Activated T-helper 1 cell treated with Interleukin-2 at 50 U/mL for 16 hours (primary cell): Measurements from ENCODE around the gene ILDR2.
A peak's percentile ranks its signal among the peaks of the same experiment; 100 is the strongest.
"Not testable (repeated sequence)": the region's sequence is repeated elsewhere in the genome, so short reads cannot be mapped to it uniquely, and the experiment has no call there.

Experiments
- DNase-seq: peaks from one replicate; pipeline ENCODE4 v3.0.0-alpha.2; 2020; ENCODE audit warnings: low read depth

The ILDR2 gene

GRCh38 chr1:166884971-166885370, 90.4 kb downstream of the ILDR2 start:
- DNase-seq = no peak

GRCh38 chr1:166884040-166884642, 91.2 kb downstream of the ILDR2 start:
- DNase-seq = peak; percentile 1

DNA sequence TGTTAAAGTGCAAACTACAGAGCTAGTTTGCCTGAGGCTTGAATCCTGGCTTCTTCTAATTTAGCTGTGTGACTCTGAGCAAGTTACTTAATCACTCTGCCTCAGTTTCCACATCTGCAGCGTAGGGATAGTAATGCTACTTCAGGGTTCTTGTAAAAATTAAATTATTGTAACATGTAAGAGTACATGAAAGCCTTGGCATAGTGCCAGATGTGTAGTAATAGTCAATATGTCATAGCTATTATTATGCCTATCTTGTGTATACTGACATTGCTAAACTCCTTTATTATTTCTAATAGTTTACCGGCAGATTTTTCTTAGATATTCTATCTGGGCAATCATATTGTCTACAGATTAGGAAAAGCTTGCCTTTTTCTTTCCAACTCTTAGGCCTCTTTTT, 92.4 kb downstream of the ILDR2 start:
- DNase-seq = no peak

GRCh38 chr1:166878173-166878917, 97.0 kb downstream of the ILDR2 start:
- not testable (repeated sequence) for DNase-seq

GRCh38 chr1:166876540-166876838, 98.9 kb downstream of the ILDR2 start:
- no peak for DNase-seq

DNA sequence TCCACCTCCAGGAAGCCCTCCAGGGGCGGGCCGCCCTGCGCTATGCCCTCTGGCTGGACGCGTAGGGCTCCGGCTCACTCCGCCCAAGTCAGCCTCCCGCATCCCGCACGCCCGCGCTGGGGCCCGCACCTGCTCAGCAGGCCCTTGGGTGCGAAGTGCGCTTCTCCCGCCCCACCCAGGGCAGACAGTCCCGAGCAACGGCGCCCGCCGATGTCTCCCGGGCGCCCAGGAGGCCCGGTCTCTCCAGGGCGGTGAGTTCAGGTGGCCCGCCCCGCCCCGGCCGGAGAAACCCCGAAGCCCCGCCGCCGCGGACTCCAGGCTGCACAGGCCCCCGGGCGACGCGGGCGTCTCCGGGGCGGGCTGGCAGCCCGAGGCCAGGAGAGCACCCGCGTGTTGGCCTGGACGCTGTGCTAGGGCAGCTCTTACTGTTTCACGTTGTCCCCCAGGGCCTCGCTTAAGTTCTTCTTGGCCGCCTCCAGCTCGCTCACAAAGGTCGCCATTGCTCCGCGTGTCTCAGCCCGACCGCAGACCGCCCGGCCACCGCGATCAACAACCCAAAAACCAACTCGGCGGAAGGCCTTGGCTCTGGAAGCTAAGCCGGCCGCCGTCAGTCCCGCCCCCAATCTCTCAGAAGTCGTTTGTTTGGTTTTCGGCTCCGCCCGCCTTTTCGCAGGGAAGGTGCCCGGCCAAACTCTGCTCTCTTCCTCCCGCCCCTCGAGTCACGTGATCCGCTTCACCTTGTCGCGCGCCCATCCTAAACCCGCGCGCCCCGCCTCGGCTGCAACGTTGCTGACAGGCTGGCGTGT, 99.4 kb downstream of the ILDR2 start, which contains the start of gene TADA1:
TADA1 (minus strand) TSS at position 531 of the 806 bp plus-strand sequence; CDS start at position 500, 31 bp downstream.
- DNase-seq = peak; percentile 97

- DNase-seq = no peak
These were observed 100.0 kb downstream of the ILDR2 start for GRCh38 chr1:166875302-166875733.

DNA sequence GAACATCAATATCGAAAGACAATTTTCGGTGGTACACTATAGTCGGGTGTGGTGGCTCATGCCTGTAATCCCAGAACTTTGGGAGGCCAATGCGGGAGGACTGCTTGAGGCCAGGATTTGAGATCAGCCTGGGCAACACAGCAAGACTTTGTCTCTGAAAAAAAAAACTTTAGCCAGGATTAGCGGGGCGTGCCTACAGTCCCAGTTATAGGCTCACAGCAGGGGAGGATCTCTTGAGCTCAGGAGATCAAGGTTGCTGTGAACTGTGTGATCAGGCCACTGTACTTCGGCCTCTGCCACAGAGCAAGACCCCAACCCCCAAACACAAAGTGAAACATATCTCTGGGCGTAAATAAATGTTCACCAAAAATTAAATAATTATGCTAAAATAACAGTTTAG, 100.9 kb downstream of the ILDR2 start:
- DNase-seq = no peak

- DNase-seq = no peak
These were observed 104.8 kb downstream of the ILDR2 start for GRCh38 chr1:166870584-166870983.

DNA sequence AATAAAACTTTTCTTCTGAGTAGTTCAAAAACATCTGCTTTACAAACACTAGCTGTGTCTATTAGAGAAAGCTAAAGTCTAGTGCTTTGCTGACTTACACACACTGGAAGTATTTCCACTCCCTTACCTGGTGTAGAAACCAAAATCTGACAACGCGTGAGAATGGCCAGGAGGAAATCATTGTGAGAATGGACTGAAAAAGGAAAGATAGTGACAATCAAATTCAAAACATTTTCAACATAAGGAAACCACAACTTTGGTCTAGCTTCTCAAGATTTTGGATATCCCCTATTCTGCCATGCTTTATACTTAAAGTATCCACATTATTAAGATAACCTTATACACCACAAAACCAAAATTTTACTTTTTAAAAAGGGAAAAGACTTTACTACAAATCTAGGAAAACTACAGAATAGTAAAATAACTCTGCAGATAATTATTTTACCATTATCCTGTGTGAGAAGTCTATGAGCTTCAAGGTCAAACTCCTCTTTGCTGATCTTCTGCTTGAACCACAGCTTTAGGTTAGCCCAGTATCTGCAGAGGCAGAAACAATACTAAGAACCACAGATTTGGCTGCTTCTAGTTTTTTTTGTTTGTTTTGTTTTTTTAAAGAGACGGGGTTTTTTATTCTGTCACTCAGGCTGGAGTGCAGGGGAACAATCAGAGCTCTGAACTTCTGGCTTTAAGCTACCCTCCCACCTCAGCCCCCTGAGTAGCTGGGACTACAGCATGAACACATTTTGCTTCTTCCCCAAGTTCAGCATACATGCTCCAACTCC, 105.8 kb downstream of the ILDR2 start:
- no peak for DNase-seq

GRCh38 chr1:166868639-166869038, 106.7 kb downstream of the ILDR2 start:
- no peak for DNase-seq

GRCh38 chr1:166865926-166866325, 109.4 kb downstream of the ILDR2 start:
- DNase-seq = no peak

GRCh38 chr1:166859597-166859996, 115.7 kb downstream of the ILDR2 start:
- DNase-seq = no peak

DNA sequence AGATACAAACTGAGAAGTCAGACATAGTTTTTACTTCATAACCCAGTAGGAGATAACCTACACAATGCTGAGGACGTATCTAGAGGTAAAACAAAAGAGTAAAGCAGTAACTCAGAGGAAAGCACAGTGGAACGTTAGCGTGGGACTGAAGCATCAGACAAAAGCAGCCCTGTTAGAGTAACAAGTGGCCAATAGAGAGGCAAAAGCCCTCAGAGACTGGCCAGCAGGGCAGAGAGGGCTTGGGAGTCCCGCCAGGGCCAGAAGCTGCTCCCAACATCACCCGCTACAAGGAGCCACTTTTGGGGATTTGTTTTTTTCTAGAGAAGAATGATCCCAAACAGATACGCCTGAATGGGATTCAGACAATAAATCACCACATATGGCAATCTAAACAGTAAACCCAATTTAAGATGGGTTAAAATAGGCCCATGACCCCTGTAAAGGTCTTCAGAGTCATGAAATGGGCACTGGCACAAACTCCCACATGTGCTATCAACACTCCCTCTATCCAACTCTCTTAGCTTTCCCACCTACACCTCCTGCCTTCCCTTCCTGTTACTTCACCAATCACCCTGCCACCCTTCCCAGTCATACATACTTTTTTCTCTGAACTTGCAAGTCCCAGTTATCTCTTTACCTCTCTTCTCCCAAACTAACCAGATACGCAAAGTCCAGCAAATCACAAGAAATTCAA, 116.5 kb downstream of the ILDR2 start:
- no peak for DNase-seq
